Activated T-cell treated with anti-CD3 and anti-CD28 coated beads for 48 hours (primary cell): ENCODE data around the gene ROBO1.

Experiments
- DNase-seq: peaks from one replicate; pipeline ENCODE4 v3.0.0-alpha.2; 2020; ENCODE audit warnings: low read depth

ROBO1 gene

DNA sequence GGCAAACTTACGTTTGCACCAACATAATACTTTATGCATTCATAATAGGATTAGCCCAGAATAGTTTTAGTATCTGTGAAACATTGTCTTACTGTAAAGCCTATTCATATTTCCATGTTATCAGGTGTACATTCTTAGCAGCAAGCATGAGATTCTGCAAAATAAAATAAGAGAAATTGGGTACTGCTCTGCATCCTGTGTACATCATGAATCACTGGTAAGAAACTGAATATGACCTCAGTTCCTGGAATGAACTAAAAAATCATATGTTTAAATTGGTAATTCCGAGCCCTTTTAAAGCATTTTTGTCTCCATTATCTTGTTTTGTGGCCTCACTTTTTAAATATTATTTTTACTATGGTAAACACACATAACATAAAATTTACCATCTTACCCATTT lies 605.1 kb downstream of the ROBO1 start:
- no peak for DNase-seq

GRCh38 chr3:79161941-79162340 lies 605.9 kb downstream of the ROBO1 start:
- no peak for DNase-seq

GRCh38 chr3:79160421-79160820 lies 607.4 kb downstream of the ROBO1 start:
- no peak for DNase-seq

- DNase-seq: no peak
Measured at GRCh38 chr3:79159736-79160135, 608.1 kb downstream of the ROBO1 start.

DNA sequence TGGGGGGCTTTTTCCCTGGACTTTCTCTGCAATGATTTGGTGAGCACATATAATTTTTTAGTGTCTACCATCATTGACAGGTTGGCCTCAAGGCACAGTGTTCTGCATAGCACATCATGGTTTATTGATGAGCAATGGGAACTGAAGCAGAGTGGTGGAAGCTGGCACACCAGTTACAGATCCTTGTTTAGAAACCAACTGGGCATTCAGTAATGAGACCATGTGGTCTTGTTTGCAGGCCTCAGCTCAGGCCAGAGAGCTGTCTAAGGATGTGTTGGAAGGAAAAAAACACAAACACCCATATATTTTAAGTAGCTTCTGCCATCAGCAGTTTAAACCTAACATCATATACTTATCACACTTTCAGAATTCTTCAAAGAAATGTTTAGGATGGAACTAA lies 610.6 kb downstream of the ROBO1 start:
- DNase-seq: no peak

DNA sequence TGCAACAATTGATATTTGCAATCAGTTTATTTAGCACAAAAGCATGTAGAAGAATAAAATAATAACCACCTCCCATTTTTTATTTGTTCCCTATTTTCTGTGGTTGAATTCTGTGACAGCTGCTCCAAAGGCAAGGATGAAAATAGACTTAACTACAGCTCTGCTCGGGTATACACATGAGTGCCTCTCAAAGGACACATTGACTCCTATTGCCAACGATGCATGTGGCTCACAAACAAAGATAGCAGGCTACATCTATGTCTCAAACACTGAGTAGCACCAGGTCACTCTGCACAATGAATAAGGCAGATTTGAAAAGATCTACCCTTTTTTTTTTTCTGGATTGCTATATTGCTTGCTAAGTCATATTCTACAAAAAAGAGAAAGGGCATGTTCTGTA lies 612.9 kb downstream of the ROBO1 start:
- no peak for DNase-seq

GRCh38 chr3:79148786-79149185 lies 619.0 kb downstream of the ROBO1 start:
- no peak for DNase-seq

GRCh38 chr3:79146024-79146423 lies 621.8 kb downstream of the ROBO1 start:
- DNase-seq: no peak

- no peak for DNase-seq
Measured at GRCh38 chr3:79140708-79141107, 627.1 kb downstream of the ROBO1 start.

GRCh38 chr3:79139395-79140068 lies 628.3 kb downstream of the ROBO1 start:
- no peak for DNase-seq

DNA sequence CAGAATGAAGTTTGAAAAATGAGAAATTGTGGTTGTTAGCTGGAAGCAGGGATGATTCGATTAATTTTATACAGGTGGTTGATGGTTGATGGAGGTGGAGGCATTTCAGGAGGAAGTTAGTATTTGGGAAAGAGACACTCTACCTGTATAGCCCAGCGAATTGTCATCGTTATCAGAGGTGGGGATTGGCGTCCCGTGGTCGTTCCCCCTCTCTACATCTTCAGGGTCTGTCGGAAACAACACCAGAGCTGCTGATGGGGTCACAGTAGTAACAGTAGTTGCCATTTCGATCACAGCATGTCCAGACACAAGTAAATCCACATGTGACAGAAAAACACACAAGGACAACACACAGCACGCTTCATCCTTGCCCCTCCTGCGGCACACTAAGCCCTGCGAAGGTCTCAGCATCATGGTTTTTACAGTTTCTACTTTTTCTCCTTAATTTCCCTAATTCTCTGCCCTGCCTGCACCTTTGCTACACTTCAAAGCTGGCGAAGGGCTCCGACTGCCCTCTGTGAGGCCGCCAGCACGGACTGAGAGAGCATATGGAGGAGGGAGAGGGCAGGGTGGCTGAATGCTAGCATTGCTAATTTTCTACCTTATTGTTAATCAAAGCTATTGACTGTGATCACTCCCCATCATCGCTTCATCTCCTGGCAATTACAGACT lies 642.3 kb downstream of the ROBO1 start:
- DNase-seq: no peak

DNA sequence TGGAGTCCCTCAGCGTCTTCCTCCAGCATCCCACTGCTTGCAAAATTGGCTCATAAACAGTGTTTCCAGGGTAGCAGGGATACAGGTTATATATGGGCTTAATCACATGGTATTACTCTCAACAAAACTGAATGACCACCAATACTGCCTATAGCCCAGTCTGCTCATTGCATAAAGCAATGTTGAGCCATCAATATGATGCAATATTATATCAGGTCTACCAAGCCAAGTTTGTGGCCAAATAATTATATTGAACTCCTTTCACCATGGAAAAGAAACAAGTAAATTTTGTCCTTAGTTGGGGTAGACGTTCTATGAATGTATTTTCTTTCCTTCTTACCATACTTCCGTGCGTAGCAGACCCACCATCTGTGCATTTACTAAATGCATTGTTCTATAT lies 652.3 kb downstream of the ROBO1 start:
- DNase-seq: no peak

DNA sequence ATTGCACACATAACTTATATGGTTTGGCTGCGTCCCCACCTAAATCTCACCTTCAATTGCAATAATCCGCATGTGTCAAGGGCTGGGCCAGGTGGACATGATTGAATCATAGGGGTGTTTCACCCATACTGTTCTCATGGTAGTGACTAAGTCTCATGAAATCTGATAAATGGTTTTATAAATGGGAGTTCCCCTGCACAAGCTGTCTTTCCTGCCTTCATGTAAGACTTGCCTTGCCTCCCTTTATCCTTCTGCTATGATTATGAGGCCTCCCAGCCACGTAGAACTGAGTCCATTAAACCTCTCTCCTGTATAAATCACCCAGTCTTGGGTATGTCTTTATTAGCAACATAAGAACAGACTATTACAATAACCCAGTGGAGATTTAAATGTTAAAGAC lies 653.9 kb downstream of the ROBO1 start:
- DNase-seq: no peak

DNA sequence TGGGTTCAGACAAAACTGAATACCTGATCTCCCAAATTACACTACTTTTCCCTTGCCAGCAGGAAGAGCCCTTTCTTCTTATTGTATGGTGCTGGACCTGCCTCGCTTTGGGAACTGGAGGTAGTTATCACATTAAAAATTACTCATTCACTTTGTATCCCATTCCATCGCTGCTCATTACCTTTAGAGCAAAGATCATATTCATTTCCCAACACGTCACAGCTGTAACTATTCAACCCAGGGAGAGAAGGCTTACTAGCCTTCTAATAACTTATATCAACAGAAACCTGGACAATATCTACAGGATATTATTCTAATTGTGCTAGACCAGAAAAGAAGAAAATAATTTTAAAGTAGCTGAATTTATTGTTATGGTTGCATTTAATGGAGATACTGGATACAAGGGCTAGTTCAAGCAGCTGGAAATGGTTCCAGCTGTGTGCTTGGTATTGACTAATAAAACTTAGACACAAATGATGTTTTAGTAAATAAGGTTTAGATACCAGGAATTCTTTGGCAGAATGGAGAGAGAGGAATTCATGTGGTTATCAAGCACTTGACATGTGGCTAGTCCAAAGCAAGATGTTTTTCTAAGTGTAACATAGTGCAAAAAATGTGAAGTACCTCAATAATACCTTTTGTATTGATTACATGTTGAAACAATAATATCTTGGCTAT lies 656.3 kb downstream of the ROBO1 start:
- DNase-seq: no peak

DNA sequence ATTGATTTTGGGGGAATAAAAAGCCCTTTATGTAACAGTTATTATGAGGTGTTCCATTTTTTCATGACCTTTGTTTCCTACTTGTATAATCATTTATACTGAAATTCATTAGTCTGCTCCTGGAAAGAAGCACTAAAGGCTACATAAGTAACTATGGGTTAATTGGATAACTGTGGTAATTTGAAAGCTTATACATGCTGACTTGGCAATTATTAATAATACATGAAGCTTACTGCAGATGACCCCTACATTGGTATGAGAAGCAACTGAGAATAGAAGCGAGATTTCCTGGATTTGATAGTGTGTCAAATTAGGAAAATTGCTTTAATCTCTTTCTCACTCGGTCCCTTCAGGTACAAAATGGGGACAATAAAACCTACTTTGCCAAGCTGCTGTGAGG lies 658.0 kb downstream of the ROBO1 start:
- no peak for DNase-seq

DNA sequence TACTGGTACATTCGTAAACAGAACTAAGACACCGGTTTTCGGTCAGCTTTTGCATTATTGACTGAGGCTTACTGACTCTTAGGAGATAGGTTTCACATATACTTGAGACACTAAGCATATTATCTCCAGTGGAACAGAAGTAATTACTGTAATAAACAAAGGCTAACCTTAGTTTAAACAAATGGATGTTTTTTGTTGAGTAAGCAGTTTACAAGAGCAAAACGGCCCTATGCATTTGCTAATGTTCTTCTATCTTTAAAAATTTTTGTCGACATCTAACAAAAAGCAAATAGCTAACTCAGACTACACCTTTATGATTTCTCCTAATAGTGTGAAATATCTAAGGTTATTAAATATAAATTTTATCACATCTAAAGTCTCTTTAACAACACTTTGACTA lies 664.5 kb downstream of the ROBO1 start:
- DNase-seq: no peak

DNA sequence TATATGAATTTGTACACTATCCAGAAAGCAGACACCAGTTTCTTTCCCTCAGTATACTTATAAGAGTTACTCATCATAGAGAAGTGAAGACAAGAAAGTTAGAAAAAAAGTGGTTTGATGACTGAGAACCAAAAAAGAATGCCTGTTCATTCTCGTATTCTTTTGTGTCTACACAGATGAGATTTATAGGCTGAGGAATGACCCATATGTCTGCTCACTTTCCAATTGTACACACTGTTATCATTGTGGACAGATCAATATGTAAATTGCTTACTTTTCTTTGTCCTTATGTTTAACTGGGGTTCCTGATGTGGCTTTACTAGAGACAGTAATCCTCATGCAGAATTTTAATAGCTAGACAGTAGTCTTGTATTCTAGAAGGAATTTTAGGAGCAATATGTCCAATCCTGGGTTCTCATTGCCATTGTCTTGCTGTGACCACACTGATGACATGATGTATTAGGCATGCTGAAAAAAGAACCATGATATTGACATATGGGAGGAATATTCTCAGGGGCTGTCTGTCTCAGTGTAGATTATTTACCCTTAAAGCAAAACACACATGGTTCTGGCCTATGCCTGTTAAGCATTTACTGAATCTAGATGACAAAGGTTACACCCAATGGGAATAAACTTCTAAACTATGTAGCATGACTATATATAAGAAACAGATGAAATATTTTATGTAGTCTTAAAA lies 669.7 kb downstream of the ROBO1 start:
- DNase-seq: no peak

GRCh38 chr3:79094654-79095053 lies 673.1 kb downstream of the ROBO1 start:
- no peak for DNase-seq

DNA sequence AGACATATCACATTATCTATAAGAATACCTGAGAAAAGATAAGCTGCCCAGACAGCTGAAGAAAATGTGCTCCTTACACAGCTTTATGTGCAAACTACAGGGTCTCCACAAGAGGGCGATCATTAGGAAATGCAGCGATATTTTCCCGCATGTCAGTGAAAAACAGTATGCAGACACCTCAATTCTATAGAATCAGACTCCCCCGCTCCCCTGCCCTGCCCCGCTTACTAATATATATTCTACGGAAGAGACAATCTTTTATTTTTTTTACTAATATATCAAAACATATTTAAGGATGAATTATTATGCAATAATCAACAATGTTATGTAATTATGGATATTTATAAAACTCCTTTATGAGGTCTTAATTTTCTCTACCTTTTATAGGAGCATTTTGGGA lies 681.3 kb downstream of the ROBO1 start:
- no peak for DNase-seq

DNA sequence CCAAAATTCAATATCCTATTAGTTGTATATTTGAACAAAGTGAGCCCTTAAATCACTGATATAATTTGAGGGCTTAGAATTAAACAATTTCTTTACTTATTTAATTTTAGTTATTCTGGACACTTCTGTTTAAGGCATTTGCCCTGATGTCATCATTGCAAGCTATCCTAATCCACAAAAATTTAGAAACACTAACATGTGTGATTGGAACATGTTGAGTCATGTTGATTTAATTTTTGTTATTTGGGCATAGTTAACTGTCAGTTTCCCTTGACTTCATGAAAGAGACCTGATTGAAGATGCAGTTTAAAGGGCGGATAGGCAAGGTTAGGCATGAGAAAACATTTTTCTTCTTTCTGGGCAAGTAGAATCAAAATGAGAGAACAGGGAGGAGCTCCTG lies 682.6 kb downstream of the ROBO1 start:
- DNase-seq: no peak

DNA sequence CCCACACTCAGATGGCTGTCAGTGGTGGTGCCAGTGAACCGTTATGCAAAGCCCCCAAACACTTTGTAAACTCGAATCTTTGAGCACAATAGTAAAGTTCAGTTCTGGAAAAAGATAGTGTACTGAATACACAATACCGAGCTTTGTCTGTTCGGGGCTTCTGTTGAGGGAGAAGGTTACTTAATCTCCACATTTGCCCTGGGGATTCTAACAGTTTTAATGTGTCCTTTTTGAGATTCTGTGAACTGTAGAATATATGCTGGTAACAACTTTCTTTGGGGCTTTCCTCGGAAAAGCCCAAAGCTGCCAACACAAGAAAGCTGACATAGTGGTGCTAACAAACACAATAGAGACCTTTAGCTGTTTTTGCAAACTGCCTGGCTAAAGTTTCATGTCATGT lies 686.5 kb downstream of the ROBO1 start:
- DNase-seq: no peak

DNA sequence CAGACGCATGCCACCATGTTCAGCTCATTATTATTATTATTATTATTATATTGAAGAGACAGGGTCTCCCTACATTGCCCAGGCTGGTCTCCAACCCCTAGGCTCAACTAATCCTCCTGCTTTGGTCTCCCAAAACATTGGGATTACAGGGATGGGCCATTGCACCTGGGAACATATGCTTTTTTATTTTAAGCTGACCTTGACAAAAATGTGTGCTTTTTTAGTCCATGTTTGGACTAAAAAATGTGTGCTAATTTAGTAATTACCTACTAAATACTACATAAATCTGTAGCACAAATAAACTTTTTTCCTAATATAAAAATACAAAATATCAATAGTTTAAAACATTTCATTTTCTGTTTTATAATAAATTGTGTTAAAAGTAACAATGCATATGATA lies 693.2 kb downstream of the ROBO1 start:
- no peak for DNase-seq

GRCh38 chr3:79067734-79068133 lies 700.1 kb downstream of the ROBO1 start:
- DNase-seq: no peak
